Measurements from ENCODE around the gene IPO4. TPM values are rescaled to one million over a fixed set of nuclear protein-coding genes. Genes with fewer than 3 reads are reported as not detected.
A peak's percentile ranks its signal among the peaks of the same experiment; 100 is the strongest.

The IPO4 gene
- total and polyA plus RNA-seq, 2 of the 13 experiments (the other 11 are each of a cell fraction or from before 2014, with no cell fraction given), result 39.0 to 179 TPM

GRCh38 chr14:24135834-24136683 is 52.6 kb downstream of the IPO4 start, which contains the start of gene PSME1 (continued):
- TF ChIP-seq ZNF562 (CRISPR knock-in tag; IDR thresholded peaks at IDR 0.05; ENCODE audit: borderline replicate concordance) (no peak), HIVEP1 (CRISPR knock-in tag; IDR thresholded peaks at IDR 0.05) (peak; percentile 62), ZNF513 (CRISPR knock-in tag; conservative IDR thresholded peaks at IDR 0.05) (0 out of 2 replicates have a peak, but pooled peaks have one; percentile 48), ZNF326 (CRISPR knock-in tag; IDR thresholded peaks at IDR 0.05; ENCODE audit: borderline replicate concordance) (no peak; the same call in 1 of the 2 replicates), SUZ12 (IDR thresholded peaks at IDR 0.05; ENCODE audit: low read depth, low read length) (no peak), SETDB1 (CRISPR knock-in tag; IDR thresholded peaks at IDR 0.05; ENCODE audit: borderline replicate concordance) (no peak), ZNF781 (CRISPR knock-in tag; IDR thresholded peaks at IDR 0.05; ENCODE audit: borderline replicate concordance, not compliant biosample characterization) (no peak), KLF15 (CRISPR knock-in tag; IDR thresholded peaks at IDR 0.05; ENCODE audit: borderline replicate concordance) (peak; percentile 93), TRAFD1 (CRISPR knock-in tag; IDR thresholded peaks at IDR 0.05; ENCODE audit: borderline replicate concordance) (no peak; the same call in 1 of the 2 replicates), CEBPB (IDR thresholded peaks at IDR 0.05; ENCODE audit: borderline replicate concordance, low read depth, low read length) (no peak), ZBTB42 (CRISPR knock-in tag; IDR thresholded peaks at IDR 0.05) (no peak), ZFP41 (CRISPR knock-in tag; IDR thresholded peaks at IDR 0.05; ENCODE audit: borderline replicate concordance) (no peak), SOX5 (CRISPR knock-in tag; IDR thresholded peaks at IDR 0.05; ENCODE audit: borderline replicate concordance) (peak; percentile 49; the same call in 1 of the 2 replicates), ZSCAN12 (CRISPR knock-in tag; IDR thresholded peaks at IDR 0.05) (peak; percentile 73; the same call in 1 of the 2 replicates), ZNF510 (CRISPR knock-in tag; IDR thresholded peaks at IDR 0.05; ENCODE audit: low read depth) (peak; percentile 4; the same call in 1 of the 2 replicates), ZNF609 (CRISPR knock-in tag; IDR thresholded peaks at IDR 0.05; ENCODE audit: borderline replicate concordance) (peak; percentile 67; the same call in 1 of the 2 replicates), ZNF235 (CRISPR knock-in tag; IDR thresholded peaks at IDR 0.05; ENCODE audit: borderline replicate concordance) (peak; percentile 96; the same call in 1 of the 2 replicates)

Measured in HepG2 (cell line).